Activated CD4-positive, alpha-beta T cell treated with anti-CD3 and anti-CD28 coated beads, Interleukin-2, amount 10 ng/mL, durations not matched to agents 7 days and 5 days (primary cell): ENCODE measurements around the gene CD2BP2. TPM values are rescaled to one million over a fixed set of nuclear protein-coding genes. Genes with fewer than 3 reads are reported as not detected.
"Not testable (repeated sequence)": the region's sequence is repeated elsewhere in the genome, so short reads cannot be mapped to it uniquely, and the experiment has no call there.

Experiments
- CTCF ChIA-PET: fragments of 350-600 bp; sonication (Branson Sonifier 250); formaldehyde crosslinking; loops from one replicate; lab custom pipeline; 2021; ENCODE audit warnings: antibody characterized with exemption; lab: Charles Lee
- POLR2A ChIA-PET: fragments of 350-600 bp; sonication (Branson Sonifier 250); formaldehyde crosslinking; loops from one replicate; lab custom pipeline; 2021; ENCODE audit warnings: antibody characterized with exemption; lab: Charles Lee
- DNase-seq: peaks from one replicate; pipeline ENCODE4 v3.0.0-alpha.2; 2020
- H3K27ac Mint-ChIP-seq: one replicate; pipeline ENCODE4 v1.8.0; 2021; ENCODE audit warnings: mild to moderate bottlenecking, moderate library complexity, mixed read lengths
- H3K27me3 Mint-ChIP-seq: one replicate; pipeline ENCODE4 v1.8.0; 2021; ENCODE audit warnings: mixed read lengths
- H3K36me3 Mint-ChIP-seq: one replicate; pipeline ENCODE4 v1.8.0; 2021; ENCODE audit warnings: low read depth, mixed read lengths
- H3K4me1 Mint-ChIP-seq: one replicate; pipeline ENCODE4 v1.8.0; 2021; ENCODE audit warnings: mixed read lengths
- H3K4me3 Mint-ChIP-seq: one replicate; pipeline ENCODE4 v1.8.0; 2021; ENCODE audit warnings: mild to moderate bottlenecking, moderate library complexity, mixed read lengths
- H3K9me3 Mint-ChIP-seq: one replicate; pipeline ENCODE4 v1.8.0; 2021; ENCODE audit warnings: mixed read lengths
- total RNA-seq, 2 experiments: library from RNA; stranded (reverse); gene quantifications; one replicate each; pipeline ENCODE4 v1.2.3, GENCODE V29; 2021

Gene CD2BP2
- total RNA-seq, 2 experiments from 2014 or later: 51.8 to 65.0 TPM

DNA sequence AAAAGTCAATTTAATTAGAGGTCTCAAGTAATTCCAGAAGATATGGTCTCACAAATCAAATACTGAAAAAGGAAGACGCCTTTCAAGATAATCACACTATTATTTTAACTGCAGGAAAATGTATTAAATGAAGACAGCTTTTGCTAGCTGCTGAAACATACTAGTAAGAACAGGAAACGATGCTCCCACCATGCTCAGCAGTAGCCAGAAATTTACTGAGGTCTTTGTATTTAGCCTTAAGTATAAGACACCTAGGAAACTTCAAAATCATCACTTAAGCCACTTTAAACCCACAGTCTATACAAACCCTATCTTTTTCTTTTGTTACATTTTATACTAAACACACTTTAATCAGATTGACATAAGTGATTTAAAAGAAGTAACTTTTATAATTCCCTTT, 36.5 kb downstream of the CD2BP2 start:
- H3K4me1 Mint-ChIP-seq, DNase-seq, POLR2A ChIA-PET, H3K9me3 Mint-ChIP-seq, H3K4me3 Mint-ChIP-seq, H3K27me3 Mint-ChIP-seq, H3K36me3 Mint-ChIP-seq, H3K27ac Mint-ChIP-seq, CTCF ChIA-PET: not testable (repeated sequence)

DNA sequence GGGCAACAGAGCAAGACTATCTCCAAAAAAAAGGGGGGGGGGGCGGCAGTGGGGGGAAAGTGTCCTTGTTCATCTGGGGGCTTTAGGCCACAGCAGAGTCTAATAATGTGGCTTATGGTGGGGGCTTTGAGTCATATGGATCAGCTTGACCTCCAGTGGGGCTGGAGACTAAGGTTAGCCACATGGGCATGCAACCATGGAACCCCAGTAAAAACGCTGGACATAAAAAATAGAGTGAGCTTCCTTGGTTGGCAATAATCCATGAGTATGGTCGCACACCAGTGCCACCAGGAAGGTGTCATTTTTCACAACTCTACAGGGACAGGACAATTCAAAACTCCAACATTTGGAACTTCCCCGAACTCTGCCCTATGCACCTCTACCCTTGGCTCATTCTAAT, 44.2 kb downstream of the CD2BP2 start:
- H3K27me3 Mint-ChIP-seq, CTCF ChIA-PET, POLR2A ChIA-PET, H3K27ac Mint-ChIP-seq, H3K4me3 Mint-ChIP-seq, DNase-seq, H3K36me3 Mint-ChIP-seq, H3K9me3 Mint-ChIP-seq: not testable (repeated sequence)
- H3K4me1 Mint-ChIP-seq: peaks cover 16% of the 10 kb centered on the region

DNA sequence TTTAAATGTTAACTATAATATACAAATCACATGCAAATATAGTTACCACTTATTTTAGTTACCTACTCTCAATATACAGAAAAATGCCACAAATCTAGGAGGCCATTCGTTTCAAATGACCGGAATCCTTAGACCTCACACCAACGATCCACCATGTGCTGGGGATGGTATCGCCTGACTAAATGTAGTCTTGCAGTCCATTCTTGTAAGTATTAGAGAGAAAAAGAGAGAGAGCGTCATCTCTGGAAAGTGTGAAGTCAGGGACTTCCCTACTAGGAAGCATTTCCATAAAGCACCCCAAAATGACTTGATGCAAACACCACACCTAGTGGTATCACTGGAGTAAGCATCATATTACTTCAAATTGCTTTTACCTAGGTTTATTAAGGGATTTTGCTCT, 45.9 kb downstream of the CD2BP2 start:
- POLR2A ChIA-PET, DNase-seq, H3K9me3 Mint-ChIP-seq, H3K27me3 Mint-ChIP-seq, H3K36me3 Mint-ChIP-seq, H3K27ac Mint-ChIP-seq, H3K4me3 Mint-ChIP-seq, CTCF ChIA-PET: not testable (repeated sequence)
- peaks cover 16% of the 10 kb centered on the region for H3K4me1 Mint-ChIP-seq

Other genes with a start within 250 kb of the CD2BP2 start
- 10 to 100 TPM; 11.8 to 13.2 TPM for gene GDPD3, start 241.8 kb downstream of the CD2BP2 start, total RNA-seq
- 10 to 100 TPM; 65.4 to 69.2 TPM for gene MAPK3, start 232.1 kb downstream of the CD2BP2 start, total RNA-seq
- gene CORO1A, start 171.7 kb downstream of the CD2BP2 start, total RNA-seq: 1,000 to 10,000 TPM; 1,809 to 1,847 TPM
- gene BOLA2B, start 161.6 kb downstream of the CD2BP2 start, total RNA-seq: 100 to 1,000 TPM; 136 to 141 TPM
- 10 to 100 TPM; 54.1 to 95.0 TPM for gene SLX1A, start 161.4 kb downstream of the CD2BP2 start, total RNA-seq
- 10 to 100 TPM; 37.5 to 38.1 TPM for gene SULT1A3, start 156.1 kb downstream of the CD2BP2 start, total RNA-seq
- gene NPIPB13, start 106.8 kb downstream of the CD2BP2 start, total RNA-seq: 10 to 100 TPM in 1 of 2 experiments, 1 to 10 TPM in 1; 9.0 to 11.4 TPM
- gene TBC1D10B, start 15.2 kb upstream of the CD2BP2 start, total RNA-seq: 10 to 100 TPM; 63.9 to 69.9 TPM
- not detected for gene MYL11, start 19.5 kb upstream of the CD2BP2 start, total RNA-seq
- 100 to 1,000 TPM; 383 to 413 TPM for gene SEPTIN1, start 27.3 kb upstream of the CD2BP2 start, total RNA-seq
- gene ZNF48, start 40.1 kb upstream of the CD2BP2 start, total RNA-seq: 10 to 100 TPM; 13.7 to 13.9 TPM
- 1 to 10 TPM; 3.4 to 3.7 TPM for gene ZNF771, start 52.3 kb upstream of the CD2BP2 start, total RNA-seq
- 10 to 100 TPM; 48.4 to 51.4 TPM for gene DCTPP1, start 74.7 kb upstream of the CD2BP2 start, total RNA-seq
- 10 to 100 TPM; 52.2 to 58.9 TPM for gene SEPHS2, start 90.6 kb upstream of the CD2BP2 start, total RNA-seq
- 100 to 1,000 TPM; 521 to 598 TPM for gene ITGAL, start 117.4 kb upstream of the CD2BP2 start, total RNA-seq
- gene ZNF768, start 171.3 kb upstream of the CD2BP2 start, total RNA-seq: 1 to 10 TPM; 1.9 to 2.6 TPM
- 10 to 100 TPM; 10.4 to 11.8 TPM for gene ZNF747, start 179.6 kb upstream of the CD2BP2 start, total RNA-seq
- gene ZNF764, start 203.1 kb upstream of the CD2BP2 start, total RNA-seq: 10 to 100 TPM; 17.5 to 18.2 TPM
- 10 to 100 TPM; 13.3 to 13.8 TPM for gene ZNF688, start 216.4 kb upstream of the CD2BP2 start, total RNA-seq
- gene ZNF785, start 230.4 kb upstream of the CD2BP2 start, total RNA-seq: 10 to 100 TPM; 17.0 to 18.3 TPM